A673 (cell line): ENCODE data around the gene FGGY. TPM values are rescaled to one million over a fixed set of nuclear protein-coding genes. Genes with fewer than 3 reads are reported as not detected.
"Not testable (repeated sequence)": the region's sequence is repeated elsewhere in the genome, so short reads cannot be mapped to it uniquely, and the experiment has no call there.

Source experiments
- BruUV-seq: library from RNA; stranded (reverse); fragments of 400-500 nt; replicated peaks from 2 replicates; lab custom pipeline; 2021; lab: Mats Ljungman, UMichigan
- CTCF ChIA-PET: fragments of 300-600 bp; sonication (Branson Sonifier 250); formaldehyde crosslinking; loops from one replicate; lab custom pipeline; 2022; ENCODE audit warnings: antibody characterized with exemption; lab: Charles Lee
- POLR2A ChIA-PET: fragments of 300-600 bp; sonication (Branson Sonifier 250); formaldehyde crosslinking; loops from one replicate; lab custom pipeline; 2022; ENCODE audit warnings: antibody characterized with exemption; ENCODE audit not compliant: low non-redundant PET; lab: Charles Lee
- DNase-seq: peaks from one replicate; pipeline ENCODE4 v3.0.0-alpha.2; 2015; ENCODE audit warnings: low spot score
- H3K27ac ChIP-seq: fragments of 200-600 bp; sonication (generic); 2 replicates; pipeline ENCODE4 v1.5.1; 2016; ENCODE audit warnings: mixed run types, low read depth, mild to moderate bottlenecking, mixed read lengths, antibody characterized with exemption, low read length; ENCODE audit not compliant: poor library complexity, severe bottlenecking
- H3K27me3 ChIP-seq: fragments of 200-600 bp; sonication (generic); replicated peaks from 2 replicates; pipeline ENCODE4 v1.6.1; 2017; ENCODE audit warnings: mixed run types, low read depth, mild to moderate bottlenecking, mixed read lengths, antibody characterized with exemption, low read length; ENCODE audit not compliant: insufficient read depth, poor library complexity
- H3K36me3 ChIP-seq: fragments of 200-600 bp; sonication (generic); 2 replicates; pipeline ENCODE4 v1.6.1; 2016; ENCODE audit warnings: mixed run types, mild to moderate bottlenecking, mixed read lengths, antibody characterized with exemption, low read length; ENCODE audit not compliant: insufficient read depth, poor library complexity, severe bottlenecking
- H3K4me1 ChIP-seq: fragments of 200-600 bp; sonication (generic); 2 replicates; pipeline ENCODE4 v1.6.1; 2017; ENCODE audit warnings: mixed run types, mild to moderate bottlenecking, mixed read lengths, antibody characterized with exemption, low read length; ENCODE audit not compliant: insufficient read depth, poor library complexity, severe bottlenecking
- H3K4me3 ChIP-seq: fragments of 200-600 bp; sonication (generic); 2 replicates; pipeline ENCODE4 v1.5.1; 2016; ENCODE audit warnings: low read depth, mixed run types, mild to moderate bottlenecking, mixed read lengths, low read length; ENCODE audit not compliant: poor library complexity, severe bottlenecking
- H3K9me3 ChIP-seq: fragments of 200-600 bp; sonication (generic); 2 replicates; pipeline ENCODE4 v1.6.1; 2016; ENCODE audit warnings: mixed run types, low read depth, mild to moderate bottlenecking, mixed read lengths, antibody characterized with exemption, low read length; ENCODE audit not compliant: poor library complexity, severe bottlenecking
- EZH2 ChIP-seq: fragments of 200-600 bp; sonication (generic); IDR thresholded peaks from 2 replicates; pipeline ENCODE4 v1.6.1; 2017; ENCODE audit warnings: borderline replicate concordance, low read depth, mild to moderate bottlenecking, mixed read lengths, antibody characterized with exemption, low read length; ENCODE audit not compliant: poor library complexity, severe bottlenecking
- intact Hi-C: fragments of 100-400 bp; cut with micrococcal nuclease; formaldehyde crosslinking; loops from one replicate; pipeline ENCODE4 v1.10.0; 2022; ENCODE audit not compliant: unreplicated experiment
- total RNA-seq: library from RNA; stranded (reverse); gene quantifications from 2 replicates; pipeline ENCODE4 v1.2.3, GENCODE V29; 2021
- TF ChIP-seq, protein P1 (sequence below): fragments of 300-800, 200-600 bp; sonication (generic); conservative IDR thresholded peaks from 2 replicates; pipeline ENCODE4 v1.5.1; 2017; ENCODE audit warnings: low read depth, mild to moderate bottlenecking, antibody characterized with exemption, low read length, moderate library complexity, mixed read lengths

Gene FGGY
- total RNA-seq, 1 experiment from 2014 or later, result 2.6 TPM

DNA sequence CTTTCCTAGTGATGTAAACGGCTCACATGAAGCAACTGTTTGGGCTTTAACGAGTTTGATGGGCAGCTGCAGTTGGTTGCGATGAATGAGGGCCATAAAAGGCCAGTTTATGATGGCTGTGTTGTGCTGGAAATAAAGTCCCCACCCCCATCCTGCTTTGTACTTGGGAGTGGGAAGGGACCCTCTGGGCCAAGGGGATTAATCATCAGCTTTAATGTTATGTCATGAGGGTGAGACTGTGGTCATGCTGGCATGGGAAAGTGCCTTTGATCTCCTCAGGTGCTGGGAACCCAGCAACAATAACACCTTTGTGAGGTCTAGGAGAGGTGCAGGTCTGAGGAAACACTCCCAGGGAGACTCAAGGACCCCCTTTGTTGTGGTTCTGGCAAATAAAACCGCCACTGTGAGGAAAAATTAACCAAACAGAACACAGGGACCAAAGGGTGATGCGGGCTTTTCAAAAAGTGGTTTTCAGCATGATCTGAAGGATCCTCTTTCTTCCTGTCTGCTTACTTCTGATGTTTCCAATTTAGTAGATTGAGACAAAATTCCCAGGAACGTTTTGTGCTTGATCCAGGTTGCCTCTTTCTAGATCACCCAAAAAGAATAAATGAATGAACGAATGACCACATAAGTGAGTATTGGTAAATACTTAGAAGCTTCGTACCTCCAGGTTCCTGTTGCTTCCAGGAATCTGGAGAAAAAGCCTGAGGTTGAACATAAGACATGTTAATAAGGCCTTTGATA lies 260.1 kb downstream of the FGGY start:
- Histone ChIP-seq H3K9me3 (peaks cover 3% of the 10 kb centered on the region), H3K27ac (no peak overlapping the region), H3K27me3 (no peaks in the 10 kb centered on the region), H3K36me3 (no peaks in the 10 kb centered on the region), H3K4me1 (no peaks in the 10 kb centered on the region), H3K4me3 (no peak overlapping the region)
- intact Hi-C loops, result no loop called here
- no TSS peak for BruUV-seq
- no peak for DNase-seq
- TF ChIP-seq EZH2, result no peak
- TF ChIP-seq, protein P1, sequence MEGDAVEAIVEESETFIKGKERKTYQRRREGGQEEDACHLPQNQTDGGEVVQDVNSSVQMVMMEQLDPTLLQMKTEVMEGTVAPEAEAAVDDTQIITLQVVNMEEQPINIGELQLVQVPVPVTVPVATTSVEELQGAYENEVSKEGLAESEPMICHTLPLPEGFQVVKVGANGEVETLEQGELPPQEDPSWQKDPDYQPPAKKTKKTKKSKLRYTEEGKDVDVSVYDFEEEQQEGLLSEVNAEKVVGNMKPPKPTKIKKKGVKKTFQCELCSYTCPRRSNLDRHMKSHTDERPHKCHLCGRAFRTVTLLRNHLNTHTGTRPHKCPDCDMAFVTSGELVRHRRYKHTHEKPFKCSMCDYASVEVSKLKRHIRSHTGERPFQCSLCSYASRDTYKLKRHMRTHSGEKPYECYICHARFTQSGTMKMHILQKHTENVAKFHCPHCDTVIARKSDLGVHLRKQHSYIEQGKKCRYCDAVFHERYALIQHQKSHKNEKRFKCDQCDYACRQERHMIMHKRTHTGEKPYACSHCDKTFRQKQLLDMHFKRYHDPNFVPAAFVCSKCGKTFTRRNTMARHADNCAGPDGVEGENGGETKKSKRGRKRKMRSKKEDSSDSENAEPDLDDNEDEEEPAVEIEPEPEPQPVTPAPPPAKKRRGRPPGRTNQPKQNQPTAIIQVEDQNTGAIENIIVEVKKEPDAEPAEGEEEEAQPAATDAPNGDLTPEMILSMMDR, result no peak
- ChIA-PET CTCF (no interaction called here), POLR2A (no interaction called here)

- no peak overlapping the region for H3K4me3 ChIP-seq
- H3K36me3 ChIP-seq, result no peaks in the 10 kb centered on the region
- H3K27me3 ChIP-seq, result no peaks in the 10 kb centered on the region
- TF ChIP-seq, protein P1, result no peak
- no peak for TF ChIP-seq EZH2
- no peak for DNase-seq
- peaks cover 3% of the 10 kb centered on the region for H3K9me3 ChIP-seq
- no peaks in the 10 kb centered on the region for H3K4me1 ChIP-seq
- CTCF ChIA-PET, result no interaction called here
- no peak overlapping the region for H3K27ac ChIP-seq
- intact Hi-C loops, result no loop called here
- no TSS peak for BruUV-seq
- POLR2A ChIA-PET, result no interaction called here
These were observed 260.6 kb downstream of the FGGY start for GRCh38 chr1:59557549-59557885.

DNA sequence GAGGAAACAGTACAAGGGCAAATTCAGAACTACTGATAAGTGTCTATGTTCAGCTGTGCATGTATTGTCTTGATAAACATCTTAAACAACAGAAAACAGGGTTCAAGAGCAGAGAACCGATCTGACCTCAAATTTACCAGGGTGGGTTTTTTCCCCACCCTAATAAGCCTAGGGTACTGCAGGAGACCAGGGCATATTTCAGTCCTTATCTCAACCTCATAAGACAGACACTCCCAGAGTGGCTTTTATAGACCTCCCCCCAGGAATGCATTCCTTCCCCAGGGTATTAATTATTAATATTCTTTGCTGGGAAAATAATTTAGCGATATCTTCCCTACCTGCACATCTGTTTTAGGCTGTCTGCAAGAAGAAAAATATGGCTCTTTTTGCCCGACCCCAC lies 261.7 kb downstream of the FGGY start:
- H3K27me3 ChIP-seq, CTCF ChIA-PET, H3K36me3 ChIP-seq, H3K4me3 ChIP-seq, H3K9me3 ChIP-seq, DNase-seq, H3K27ac ChIP-seq, H3K4me1 ChIP-seq, BruUV-seq, POLR2A ChIA-PET, intact Hi-C loops: not testable (repeated sequence)
